GM12878 (cell line): ENCODE measurements around the gene CDC42BPB. TPM values are rescaled to one million over a fixed set of nuclear protein-coding genes. Genes with fewer than 3 reads are reported as not detected.

Experiments
- ATF3 ChIP-seq: IDR thresholded peaks from 2 replicates; pipeline ENCODE4 v1.6.1; 2011; ENCODE audit warnings: low read depth, mild to moderate bottlenecking, low read length, moderate library complexity, borderline replicate concordance; ENCODE audit errors: extremely low read depth
- BHLHE40 ChIP-seq, 2 experiments: fragments of 450-650 bp in 1 of 2; IDR thresholded peaks; 2 replicates each; pipeline ENCODE4 v1.6.1; 2011 to 2017; ENCODE audit warnings: low read depth in 2 of 2, borderline replicate concordance in 1 of 2, improper control_type of control experiment in 1 of 2, low read length in 1 of 2, mild to moderate bottlenecking in 1 of 2
- CBX5 ChIP-seq: sonication (generic); IDR thresholded peaks from 2 replicates; pipeline ENCODE4 v1.6.1; 2016; ENCODE audit warnings: low read depth, moderate library complexity, mild to moderate bottlenecking, inconsistent platforms
- FOS ChIP-seq: IDR thresholded peaks from 3 replicates; pipeline ENCODE4 v1.6.1; 2011; ENCODE audit warnings: borderline replicate concordance; ENCODE audit not compliant: insufficient read length; ENCODE audit errors: extremely low read depth
- FOXK2 ChIP-seq: fragments of 450-650 bp; IDR thresholded peaks from 2 replicates; pipeline ENCODE4 v1.6.1; 2017; ENCODE audit warnings: mild to moderate bottlenecking, moderate library complexity
- GATAD2B ChIP-seq: fragments of 450-650 bp; conservative IDR thresholded peaks from 2 replicates; pipeline ENCODE4 v1.6.1; 2017; ENCODE audit warnings: low read depth, mild to moderate bottlenecking, moderate library complexity
- MEF2A ChIP-seq: IDR thresholded peaks from 2 replicates; pipeline ENCODE4 v1.6.1; 2011; ENCODE audit warnings: low read depth, mild to moderate bottlenecking, low read length, moderate library complexity; ENCODE audit not compliant: insufficient read depth
- MYC ChIP-seq: IDR thresholded peaks from 2 replicates; pipeline ENCODE4 v1.6.1; 2011; ENCODE audit warnings: mild to moderate bottlenecking, low read length, moderate library complexity, inconsistent platforms; ENCODE audit not compliant: insufficient read depth, insufficient replicate concordance, insufficient read length, severe bottlenecking
- PAX5 ChIP-seq: IDR thresholded peaks from 2 replicates; pipeline ENCODE4 v1.6.1; 2011; ENCODE audit warnings: low read depth, low read length, borderline replicate concordance
- PAX8 ChIP-seq: fragments of 450-650 bp; IDR thresholded peaks from 2 replicates; pipeline ENCODE4 v1.6.1; 2017; ENCODE audit warnings: mild to moderate bottlenecking, moderate library complexity
- PML ChIP-seq: IDR thresholded peaks from 2 replicates; pipeline ENCODE4 v1.6.1; 2012; ENCODE audit warnings: low read length, inconsistent platforms
- POLR2A ChIP-seq: IDR thresholded peaks from 2 replicates; pipeline ENCODE4 v1.6.1; 2011; ENCODE audit warnings: low read depth, mild to moderate bottlenecking, low read length
- RBBP5 ChIP-seq: fragments of 200-600 bp; sonication (generic); conservative IDR thresholded peaks from 2 replicates; pipeline ENCODE4 v1.6.1; 2016
- RCOR1 ChIP-seq: conservative IDR thresholded peaks from 2 replicates; pipeline ENCODE4 v1.6.1; 2012; ENCODE audit warnings: low read depth, low read length, improper control_type of control experiment
- SMAD1 ChIP-seq: fragments of 450-650 bp; IDR thresholded peaks from 2 replicates; pipeline ENCODE4 v1.6.1; 2018; ENCODE audit warnings: mild to moderate bottlenecking, low read depth; ENCODE audit not compliant: partially characterized antibody
- SMARCA5 ChIP-seq: fragments of 450-650 bp; IDR thresholded peaks from 2 replicates; pipeline ENCODE4 v1.6.1; 2017; ENCODE audit warnings: mild to moderate bottlenecking
- YBX1 ChIP-seq: fragments of 450-650 bp; IDR thresholded peaks from 2 replicates; pipeline ENCODE4 v1.6.1; 2016; ENCODE audit warnings: antibody characterized with exemption
- ZSCAN29 ChIP-seq: fragments of 450-650 bp; IDR thresholded peaks from 2 replicates; pipeline ENCODE4 v1.6.1; 2017; ENCODE audit warnings: mild to moderate bottlenecking, moderate library complexity
- polyA plus RNA-seq, 11 experiments: library from polyadenylated mRNA; depleted of rRNA in 4 of 11; unstranded in 6 of 11; stranded (reverse) in 5 of 11; fragments of >200 nt; fragmentation: Nextera tagmentation in 4 of 11; fragmentation: Illumina TruSeq in 1 of 11; extraction: Ambion mirVana in 4 of 11; extraction: Trizol in 1 of 11; gene quantifications; 1 replicate in 1 of 11; 2 replicates in 10 of 11; pipeline versions ENCODE4 v1.2.1 to v1.2.3, GENCODE V29; 2011 to 2016; ENCODE audit warnings: inconsistent platforms in 2 of 11, missing spikeins in 2 of 11, low read depth in 1 of 11
- total RNA-seq, 4 experiments: library from RNA; depleted of rRNA in 3 of 4; stranded (reverse); fragments of >200 nt in 3 of 4; fragmentation: Illumina TruSeq in 1 of 4; extraction: Trizol in 1 of 4; gene quantifications; 2 replicates each; pipeline versions ENCODE4 v1.2.1 to v1.2.3, GENCODE V29; 2013 to 2021
- TF ChIP-seq, protein P1 (sequence below): fragments of 450-650 bp; IDR thresholded peaks from 2 replicates; pipeline ENCODE4 v1.6.1; 2016; ENCODE audit warnings: mild to moderate bottlenecking
- TF ChIP-seq, protein P2 (sequence below): fragments of 450-650 bp; formaldehyde crosslinking; IDR thresholded peaks from 2 replicates; pipeline ENCODE4 v1.4.0; 2022; ENCODE audit warnings: mild to moderate bottlenecking, moderate library complexity
- TF ChIP-seq, protein P3 (sequence below): IDR thresholded peaks from 2 replicates; pipeline ENCODE4 v1.6.1; 2011; ENCODE audit warnings: borderline replicate concordance, low read depth, mild to moderate bottlenecking, moderate library complexity, mixed read lengths, low read length; ENCODE audit not compliant: insufficient read depth; ENCODE audit errors: extremely low read length
- TF ChIP-seq, protein P4 (sequence below): fragments of 450-650 bp; IDR thresholded peaks from 2 replicates; pipeline ENCODE4 v1.6.1; 2016; ENCODE audit warnings: mild to moderate bottlenecking, moderate library complexity, borderline replicate concordance

The CDC42BPB gene
- total and polyA plus RNA-seq, 10 of the 15 experiments (the other 5 are each of a cell fraction or from before 2014, with no cell fraction given) = 0.42 to 22.1 (median 13.3) TPM

GRCh38 chr14:102901633-102902032, 155.7 kb downstream of the CDC42BPB start (continued):
- TF ChIP-seq SMAD1 = no peak
- TF ChIP-seq FOXK2 = no peak
- TF ChIP-seq ATF3 = no peak
- TF ChIP-seq RBBP5 = no peak
- TF ChIP-seq BHLHE40 (IDR thresholded peaks at IDR 0.05; ENCODE audit: borderline replicate concordance in 1 of 2, low read depth in 2 of 2, low read length in 1 of 2) = peak; percentile 46 to 56; a peak in 2 of 4 replicates
- no peak for TF ChIP-seq ZSCAN29
- no peak for TF ChIP-seq SMARCA5
- TF ChIP-seq FOS = no peak
- no peak for TF ChIP-seq PML
- peak; percentile 85; the same call in 1 of the 2 replicates for TF ChIP-seq CBX5
- TF ChIP-seq PAX5 = peak; percentile 70; the same call in 1 of the 2 replicates
- TF ChIP-seq, protein P1, sequence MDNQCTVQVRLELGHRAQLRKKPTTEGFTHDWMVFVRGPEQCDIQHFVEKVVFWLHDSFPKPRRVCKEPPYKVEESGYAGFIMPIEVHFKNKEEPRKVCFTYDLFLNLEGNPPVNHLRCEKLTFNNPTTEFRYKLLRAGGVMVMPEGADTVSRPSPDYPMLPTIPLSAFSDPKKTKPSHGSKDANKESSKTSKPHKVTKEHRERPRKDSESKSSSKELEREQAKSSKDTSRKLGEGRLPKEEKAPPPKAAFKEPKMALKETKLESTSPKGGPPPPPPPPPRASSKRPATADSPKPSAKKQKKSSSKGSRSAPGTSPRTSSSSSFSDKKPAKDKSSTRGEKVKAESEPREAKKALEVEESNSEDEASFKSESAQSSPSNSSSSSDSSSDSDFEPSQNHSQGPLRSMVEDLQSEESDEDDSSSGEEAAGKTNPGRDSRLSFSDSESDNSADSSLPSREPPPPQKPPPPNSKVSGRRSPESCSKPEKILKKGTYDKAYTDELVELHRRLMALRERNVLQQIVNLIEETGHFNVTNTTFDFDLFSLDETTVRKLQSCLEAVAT = 0 out of 2 replicates have a peak, but pooled peaks have one; percentile 58
- TF ChIP-seq MEF2A = peak; percentile 98
- TF ChIP-seq, protein P2, sequence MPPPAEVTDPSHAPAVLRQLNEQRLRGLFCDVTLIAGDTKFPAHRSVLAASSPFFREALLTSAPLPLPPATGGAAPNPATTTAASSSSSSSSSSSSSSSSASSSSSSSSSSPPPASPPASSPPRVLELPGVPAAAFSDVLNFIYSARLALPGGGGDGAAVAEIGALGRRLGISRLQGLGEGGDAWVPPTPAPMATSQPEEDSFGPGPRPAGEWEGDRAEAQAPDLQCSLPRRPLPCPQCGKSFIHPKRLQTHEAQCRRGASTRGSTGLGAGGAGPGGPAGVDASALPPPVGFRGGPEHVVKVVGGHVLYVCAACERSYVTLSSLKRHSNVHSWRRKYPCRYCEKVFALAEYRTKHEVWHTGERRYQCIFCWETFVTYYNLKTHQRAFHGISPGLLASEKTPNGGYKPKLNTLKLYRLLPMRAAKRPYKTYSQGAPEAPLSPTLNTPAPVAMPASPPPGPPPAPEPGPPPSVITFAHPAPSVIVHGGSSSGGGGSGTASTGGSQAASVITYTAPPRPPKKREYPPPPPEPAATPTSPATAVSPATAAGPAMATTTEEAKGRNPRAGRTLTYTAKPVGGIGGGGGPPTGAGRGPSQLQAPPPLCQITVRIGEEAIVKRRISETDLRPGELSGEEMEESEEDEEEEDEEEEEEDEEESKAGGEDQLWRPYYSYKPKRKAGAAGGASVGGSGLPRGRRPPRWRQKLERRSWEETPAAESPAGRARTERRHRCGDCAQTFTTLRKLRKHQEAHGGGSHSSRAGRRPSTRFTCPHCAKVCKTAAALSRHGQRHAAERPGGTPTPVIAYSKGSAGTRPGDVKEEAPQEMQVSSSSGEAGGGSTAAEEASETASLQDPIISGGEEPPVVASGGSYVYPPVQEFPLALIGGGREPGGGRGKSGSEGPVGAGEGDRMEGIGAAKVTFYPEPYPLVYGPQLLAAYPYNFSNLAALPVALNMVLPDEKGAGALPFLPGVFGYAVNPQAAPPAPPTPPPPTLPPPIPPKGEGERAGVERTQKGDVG (CRISPR knock-in tag) = no peak
- TF ChIP-seq RCOR1 = no peak
- TF ChIP-seq MYC = no peak
- TF ChIP-seq, protein P3, sequence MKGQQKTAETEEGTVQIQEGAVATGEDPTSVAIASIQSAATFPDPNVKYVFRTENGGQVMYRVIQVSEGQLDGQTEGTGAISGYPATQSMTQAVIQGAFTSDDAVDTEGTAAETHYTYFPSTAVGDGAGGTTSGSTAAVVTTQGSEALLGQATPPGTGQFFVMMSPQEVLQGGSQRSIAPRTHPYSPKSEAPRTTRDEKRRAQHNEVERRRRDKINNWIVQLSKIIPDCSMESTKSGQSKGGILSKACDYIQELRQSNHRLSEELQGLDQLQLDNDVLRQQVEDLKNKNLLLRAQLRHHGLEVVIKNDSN = no peak
- no peak for TF ChIP-seq PAX8
- peak; percentile 65 for TF ChIP-seq POLR2A
- TF ChIP-seq GATAD2B = no peak
- TF ChIP-seq, protein P4, sequence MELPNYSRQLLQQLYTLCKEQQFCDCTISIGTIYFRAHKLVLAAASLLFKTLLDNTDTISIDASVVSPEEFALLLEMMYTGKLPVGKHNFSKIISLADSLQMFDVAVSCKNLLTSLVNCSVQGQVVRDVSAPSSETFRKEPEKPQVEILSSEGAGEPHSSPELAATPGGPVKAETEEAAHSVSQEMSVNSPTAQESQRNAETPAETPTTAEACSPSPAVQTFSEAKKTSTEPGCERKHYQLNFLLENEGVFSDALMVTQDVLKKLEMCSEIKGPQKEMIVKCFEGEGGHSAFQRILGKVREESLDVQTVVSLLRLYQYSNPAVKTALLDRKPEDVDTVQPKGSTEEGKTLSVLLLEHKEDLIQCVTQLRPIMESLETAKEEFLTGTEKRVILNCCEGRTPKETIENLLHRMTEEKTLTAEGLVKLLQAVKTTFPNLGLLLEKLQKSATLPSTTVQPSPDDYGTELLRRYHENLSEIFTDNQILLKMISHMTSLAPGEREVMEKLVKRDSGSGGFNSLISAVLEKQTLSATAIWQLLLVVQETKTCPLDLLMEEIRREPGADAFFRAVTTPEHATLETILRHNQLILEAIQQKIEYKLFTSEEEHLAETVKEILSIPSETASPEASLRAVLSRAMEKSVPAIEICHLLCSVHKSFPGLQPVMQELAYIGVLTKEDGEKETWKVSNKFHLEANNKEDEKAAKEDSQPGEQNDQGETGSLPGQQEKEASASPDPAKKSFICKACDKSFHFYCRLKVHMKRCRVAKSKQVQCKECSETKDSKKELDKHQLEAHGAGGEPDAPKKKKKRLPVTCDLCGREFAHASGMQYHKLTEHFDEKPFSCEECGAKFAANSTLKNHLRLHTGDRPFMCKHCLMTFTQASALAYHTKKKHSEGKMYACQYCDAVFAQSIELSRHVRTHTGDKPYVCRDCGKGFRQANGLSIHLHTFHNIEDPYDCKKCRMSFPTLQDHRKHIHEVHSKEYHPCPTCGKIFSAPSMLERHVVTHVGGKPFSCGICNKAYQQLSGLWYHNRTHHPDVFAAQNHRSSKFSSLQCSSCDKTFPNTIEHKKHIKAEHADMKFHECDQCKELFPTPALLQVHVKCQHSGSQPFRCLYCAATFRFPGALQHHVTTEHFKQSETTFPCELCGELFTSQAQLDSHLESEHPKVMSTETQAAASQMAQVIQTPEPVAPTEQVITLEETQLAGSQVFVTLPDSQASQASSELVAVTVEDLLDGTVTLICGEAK = no peak
- no peak for TF ChIP-seq YBX1
